PFSK-1 (cell line): Measurements from ENCODE around the gene MIER1.

Source experiments
- FOXP2 ChIP-seq: optimal IDR thresholded peaks from 2 replicates; pipeline ENCODE3; 2011; ENCODE audit warnings: borderline replicate concordance, control low read depth, inconsistent platforms; ENCODE audit not compliant: insufficient read depth; ENCODE audit errors: extremely low read length, extremely low read depth
- POLR2AphosphoS5 ChIP-seq: IDR thresholded peaks from 2 replicates; pipeline ENCODE4 v1.6.1; 2012; ENCODE audit warnings: low read depth, mild to moderate bottlenecking, control low read depth, low read length, moderate library complexity
- SIN3A ChIP-seq: IDR thresholded peaks from 2 replicates; pipeline ENCODE4 v1.6.1; 2012; ENCODE audit warnings: mild to moderate bottlenecking, low read length, moderate library complexity, borderline replicate concordance; ENCODE audit not compliant: insufficient read depth
- TAF1 ChIP-seq: IDR thresholded peaks from 2 replicates; pipeline ENCODE4 v1.6.1; 2012; ENCODE audit warnings: low read length, control low read depth, borderline replicate concordance; ENCODE audit not compliant: insufficient read depth
- TF ChIP-seq, protein P1 (sequence below), 2 experiments: IDR thresholded peaks; 2 replicates each; pipeline versions ENCODE4 v1.6.1 to v1.8.0; 2011 to 2012; ENCODE audit warnings: low read depth in 2 of 2, low read length in 2 of 2, control low read depth in 1 of 2, inconsistent platforms in 1 of 2, mild to moderate bottlenecking in 1 of 2, moderate library complexity in 1 of 2; ENCODE audit not compliant: insufficient read depth in 1 of 2

DNA sequence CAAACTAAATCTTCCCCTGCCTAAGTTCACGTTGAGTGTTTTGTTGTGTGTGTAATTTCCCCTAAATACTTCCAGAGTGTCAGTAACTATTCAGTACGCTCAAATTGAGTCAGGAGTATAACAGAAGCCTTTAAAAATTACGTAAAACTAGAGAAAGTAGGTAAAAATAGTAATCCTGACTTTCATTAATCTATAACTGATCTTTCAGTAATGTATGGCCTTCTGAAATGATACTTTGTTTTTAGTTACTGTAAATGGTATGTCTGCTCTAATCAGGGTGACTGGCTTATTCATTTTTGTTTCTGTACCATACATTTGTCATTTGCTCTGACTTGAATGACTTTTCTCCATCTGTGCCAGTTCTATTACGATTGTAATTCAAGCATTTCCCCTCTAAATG is 29.4 kb downstream of the MIER1 start:
- TF ChIP-seq SIN3A (no peak), TAF1 (no peak), POLR2AphosphoS5 (no peak), FOXP2 (no peak)
- TF ChIP-seq, protein P1, sequence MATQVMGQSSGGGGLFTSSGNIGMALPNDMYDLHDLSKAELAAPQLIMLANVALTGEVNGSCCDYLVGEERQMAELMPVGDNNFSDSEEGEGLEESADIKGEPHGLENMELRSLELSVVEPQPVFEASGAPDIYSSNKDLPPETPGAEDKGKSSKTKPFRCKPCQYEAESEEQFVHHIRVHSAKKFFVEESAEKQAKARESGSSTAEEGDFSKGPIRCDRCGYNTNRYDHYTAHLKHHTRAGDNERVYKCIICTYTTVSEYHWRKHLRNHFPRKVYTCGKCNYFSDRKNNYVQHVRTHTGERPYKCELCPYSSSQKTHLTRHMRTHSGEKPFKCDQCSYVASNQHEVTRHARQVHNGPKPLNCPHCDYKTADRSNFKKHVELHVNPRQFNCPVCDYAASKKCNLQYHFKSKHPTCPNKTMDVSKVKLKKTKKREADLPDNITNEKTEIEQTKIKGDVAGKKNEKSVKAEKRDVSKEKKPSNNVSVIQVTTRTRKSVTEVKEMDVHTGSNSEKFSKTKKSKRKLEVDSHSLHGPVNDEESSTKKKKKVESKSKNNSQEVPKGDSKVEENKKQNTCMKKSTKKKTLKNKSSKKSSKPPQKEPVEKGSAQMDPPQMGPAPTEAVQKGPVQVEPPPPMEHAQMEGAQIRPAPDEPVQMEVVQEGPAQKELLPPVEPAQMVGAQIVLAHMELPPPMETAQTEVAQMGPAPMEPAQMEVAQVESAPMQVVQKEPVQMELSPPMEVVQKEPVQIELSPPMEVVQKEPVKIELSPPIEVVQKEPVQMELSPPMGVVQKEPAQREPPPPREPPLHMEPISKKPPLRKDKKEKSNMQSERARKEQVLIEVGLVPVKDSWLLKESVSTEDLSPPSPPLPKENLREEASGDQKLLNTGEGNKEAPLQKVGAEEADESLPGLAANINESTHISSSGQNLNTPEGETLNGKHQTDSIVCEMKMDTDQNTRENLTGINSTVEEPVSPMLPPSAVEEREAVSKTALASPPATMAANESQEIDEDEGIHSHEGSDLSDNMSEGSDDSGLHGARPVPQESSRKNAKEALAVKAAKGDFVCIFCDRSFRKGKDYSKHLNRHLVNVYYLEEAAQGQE (IDR thresholded peaks at IDR 0.05; ENCODE audit: insufficient read depth in 1 of 2, low read depth in 2 of 2, low read length in 2 of 2), result no peak
